Fibroblast of lung (primary cell): ENCODE data around the gene EFNB2. TPM values are rescaled to one million over a fixed set of nuclear protein-coding genes. Genes with fewer than 3 reads are reported as not detected.
A peak's percentile ranks its signal among the peaks of the same experiment; 100 is the strongest.

Source experiments
- DNase-seq, 2 donors: peaks; one replicate each; pipeline versions ENCODE4 v3.0.0 to v3.0.0-alpha.2; 2010; ENCODE audit warnings: low read depth in 2 of 2
- H2AFZ ChIP-seq: 2 replicates; pipeline ENCODE4 v1.5.1; 2012; ENCODE audit warnings: low read length, control low read depth, inconsistent platforms
- H3K27ac ChIP-seq: 2 replicates; pipeline ENCODE4 v1.5.1; 2011; ENCODE audit warnings: low read length, control low read depth; ENCODE audit not compliant: insufficient read depth
- H3K27me3 ChIP-seq: 2 replicates; pipeline ENCODE4 v1.5.1; 2011; ENCODE audit warnings: mild to moderate bottlenecking, low read length; ENCODE audit not compliant: control insufficient read depth, insufficient read depth
- H3K36me3 ChIP-seq: 2 replicates; pipeline ENCODE4 v1.5.1; 2011; ENCODE audit warnings: low read length; ENCODE audit not compliant: control insufficient read depth, insufficient read depth
- H3K4me1 ChIP-seq: 2 replicates; pipeline ENCODE4 v1.5.1; 2011; ENCODE audit warnings: low read length; ENCODE audit not compliant: control insufficient read depth, insufficient read depth; ENCODE audit errors: extremely low read depth
- H3K4me2 ChIP-seq: 2 replicates; pipeline ENCODE4 v1.5.1; 2011; ENCODE audit warnings: low read length, control low read depth; ENCODE audit not compliant: insufficient read depth; ENCODE audit errors: extremely low read depth
- H3K4me3 ChIP-seq, 4 experiments: fragments of 200-600 bp in 1 of 4; sonication (generic) in 1 of 4; replicated peaks in 1 of 4; 2 replicates each; pipeline ENCODE4 v1.5.1; 2011 to 2016; ENCODE audit warnings: low read length in 4 of 4, low read depth in 3 of 4, mild to moderate bottlenecking in 3 of 4, control low read depth in 2 of 4, inconsistent platforms in 1 of 4, mixed read lengths in 1 of 4; ENCODE audit not compliant: insufficient read depth in 1 of 4; ENCODE audit errors: control extremely low read depth in 1 of 4
- H3K79me2 ChIP-seq: 2 replicates; pipeline ENCODE4 v1.5.1; 2012; ENCODE audit warnings: mild to moderate bottlenecking, low read length, inconsistent platforms; ENCODE audit not compliant: control insufficient read depth, insufficient read depth
- H3K9ac ChIP-seq: 2 replicates; pipeline ENCODE4 v1.5.1; 2011; ENCODE audit warnings: mild to moderate bottlenecking, low read length, control low read depth; ENCODE audit not compliant: insufficient read depth
- H3K9me3 ChIP-seq: 2 replicates; pipeline ENCODE4 v1.5.1; 2012; ENCODE audit warnings: low read depth, low read length; ENCODE audit not compliant: control insufficient read depth, insufficient read depth
- H4K20me1 ChIP-seq: 2 replicates; pipeline ENCODE4 v1.5.1; 2011; ENCODE audit warnings: low read length; ENCODE audit not compliant: control insufficient read depth, insufficient read depth; ENCODE audit errors: extremely low read depth
- EZH2 ChIP-seq: IDR thresholded peaks from 2 replicates; pipeline ENCODE4 v1.5.1; 2012; ENCODE audit warnings: low read length, control low read depth, mild to moderate bottlenecking; ENCODE audit errors: missing control alignments
- polyA plus RNA-seq, 2 donors: library from polyadenylated mRNA; depleted of rRNA in 1 of 2; stranded (reverse) in 1 of 2; unstranded in 1 of 2; fragments of >200 nt; gene quantifications; 2 replicates each; pipeline ENCODE4 v1.2.1, GENCODE V29; 2011 to 2012; ENCODE audit warnings: missing spikeins in 1 of 2
- total RNA-seq: library from RNA; depleted of rRNA; stranded (reverse); fragments of >200 nt; gene quantifications from 2 replicates; pipeline ENCODE4 v1.2.1, GENCODE V29; 2014
- TF ChIP-seq, protein P1 (sequence below), 2 donors: IDR thresholded peaks in 1 of 2; conservative IDR thresholded peaks in 1 of 2; 1 replicate in 1 of 2; 2 replicates in 1 of 2; pipeline ENCODE4 v1.5.1; 2011 to 2012; ENCODE audit warnings: low read length in 2 of 2, control low read depth in 1 of 2, inconsistent platforms in 1 of 2, low read depth in 1 of 2, mild to moderate bottlenecking in 1 of 2

Gene EFNB2
- total and polyA plus RNA-seq, 2 donors (not counting 1 experiment from before 2014, with no cell fraction given) = 13.5 to 20.0 TPM

DNA sequence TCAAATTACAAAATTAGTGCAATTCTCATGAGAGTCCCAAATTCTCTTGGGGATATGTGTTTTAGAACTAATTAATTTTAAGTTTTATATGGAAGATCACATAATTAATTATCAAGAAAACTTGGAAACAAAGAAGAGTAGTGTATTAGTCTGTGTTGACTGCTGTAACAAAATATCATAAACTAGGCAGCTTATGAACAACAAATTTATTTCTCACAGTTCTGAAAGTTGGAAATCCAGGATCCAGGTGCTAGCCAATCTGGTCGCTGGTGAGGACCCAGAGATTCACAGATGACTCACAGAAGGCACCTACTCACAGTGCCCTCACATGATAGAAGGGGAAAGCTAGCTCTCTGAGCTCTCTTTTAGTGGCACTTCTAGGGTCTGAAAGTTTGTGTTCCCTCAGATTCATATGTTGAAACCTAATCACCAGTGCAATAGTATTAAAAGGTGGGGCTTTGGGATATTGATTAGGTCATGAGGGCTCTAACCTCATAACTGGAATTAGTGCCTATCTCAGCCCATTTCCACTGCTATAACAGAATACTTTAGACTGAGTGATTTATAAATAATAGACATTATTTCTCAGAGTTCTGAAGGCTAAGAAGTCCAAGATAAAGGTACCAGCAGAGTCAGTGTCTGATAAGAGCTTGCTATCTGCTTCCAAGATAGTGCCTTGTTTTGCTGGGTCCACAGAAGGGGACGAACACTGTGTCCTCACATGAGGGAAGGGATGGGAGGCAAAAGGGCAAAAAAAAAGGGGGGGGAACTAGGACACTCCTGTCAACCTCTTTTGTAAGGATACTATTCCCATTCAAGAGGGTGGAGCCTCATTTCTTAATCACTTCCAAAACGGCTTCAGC is 34.0 kb upstream of the EFNB2 start:
- no peak overlapping the region for H3K4me2 ChIP-seq
- H2AFZ ChIP-seq = no peak overlapping the region
- no peak overlapping the region for H3K4me3 ChIP-seq
- H3K27ac ChIP-seq = no peak overlapping the region
- no peaks in the 10 kb centered on the region for H3K36me3 ChIP-seq
- no peak overlapping the region for H3K9ac ChIP-seq
- no peaks in the 10 kb centered on the region for H3K9me3 ChIP-seq
- H3K79me2 ChIP-seq = peaks cover 34% of the 10 kb centered on the region
- DNase-seq = no peak
- no peak for TF ChIP-seq EZH2
- TF ChIP-seq, protein P1, sequence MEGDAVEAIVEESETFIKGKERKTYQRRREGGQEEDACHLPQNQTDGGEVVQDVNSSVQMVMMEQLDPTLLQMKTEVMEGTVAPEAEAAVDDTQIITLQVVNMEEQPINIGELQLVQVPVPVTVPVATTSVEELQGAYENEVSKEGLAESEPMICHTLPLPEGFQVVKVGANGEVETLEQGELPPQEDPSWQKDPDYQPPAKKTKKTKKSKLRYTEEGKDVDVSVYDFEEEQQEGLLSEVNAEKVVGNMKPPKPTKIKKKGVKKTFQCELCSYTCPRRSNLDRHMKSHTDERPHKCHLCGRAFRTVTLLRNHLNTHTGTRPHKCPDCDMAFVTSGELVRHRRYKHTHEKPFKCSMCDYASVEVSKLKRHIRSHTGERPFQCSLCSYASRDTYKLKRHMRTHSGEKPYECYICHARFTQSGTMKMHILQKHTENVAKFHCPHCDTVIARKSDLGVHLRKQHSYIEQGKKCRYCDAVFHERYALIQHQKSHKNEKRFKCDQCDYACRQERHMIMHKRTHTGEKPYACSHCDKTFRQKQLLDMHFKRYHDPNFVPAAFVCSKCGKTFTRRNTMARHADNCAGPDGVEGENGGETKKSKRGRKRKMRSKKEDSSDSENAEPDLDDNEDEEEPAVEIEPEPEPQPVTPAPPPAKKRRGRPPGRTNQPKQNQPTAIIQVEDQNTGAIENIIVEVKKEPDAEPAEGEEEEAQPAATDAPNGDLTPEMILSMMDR (conservative IDR thresholded peaks at IDR 0.05 in 1 of 2, IDR thresholded peaks at IDR 0.05 in 1 of 2; ENCODE audit: low read depth in 1 of 2, low read length in 2 of 2) = no peak
- no peaks in the 10 kb centered on the region for H3K27me3 ChIP-seq
- H3K4me1 ChIP-seq = peaks cover 8% of the 10 kb centered on the region
- H4K20me1 ChIP-seq = peaks cover 3% of the 10 kb centered on the region

DNA sequence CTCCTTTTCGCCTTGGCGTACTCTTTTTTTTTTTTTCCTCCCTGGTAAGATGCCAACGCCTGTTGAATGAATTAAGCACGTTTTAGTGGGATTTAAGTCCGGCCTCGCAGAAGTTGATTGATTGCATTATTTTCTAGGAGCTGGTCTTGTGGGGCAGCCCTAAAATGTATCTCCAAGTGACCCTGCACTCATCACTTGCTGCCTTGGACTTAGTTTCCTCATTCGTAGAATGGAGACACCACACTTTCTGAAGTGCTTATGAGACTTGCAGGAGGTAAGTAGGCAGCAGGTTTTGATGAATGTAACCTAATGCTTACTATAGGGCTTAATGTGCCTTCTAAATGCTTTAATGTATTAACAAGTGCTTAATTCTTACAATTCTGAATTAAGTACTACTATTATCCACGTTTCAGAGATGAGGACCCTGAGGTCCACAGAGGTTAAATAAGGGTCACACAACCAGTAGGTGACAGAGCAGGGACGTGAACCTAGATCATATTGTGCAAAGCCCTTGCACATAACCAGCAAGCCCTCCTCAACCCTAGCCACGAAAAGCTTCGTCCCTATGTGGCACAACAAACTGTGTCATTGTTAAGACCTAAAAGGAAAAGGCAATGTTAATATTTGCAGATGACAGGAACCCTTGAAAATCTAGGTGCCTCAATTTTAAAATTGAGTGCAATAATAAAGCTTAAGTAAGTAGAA is 33.0 kb upstream of the EFNB2 start:
- peak overlapping the region; percentile 92 for H3K27ac ChIP-seq
- H3K27me3 ChIP-seq = no peaks in the 10 kb centered on the region
- H3K4me3 ChIP-seq = peak overlapping the region; percentile 41 to 86 (median 72)
- DNase-seq = no peak
- H3K9ac ChIP-seq = no peak overlapping the region
- peaks cover 44% of the 10 kb centered on the region for H3K79me2 ChIP-seq
- H3K9me3 ChIP-seq = no peaks in the 10 kb centered on the region
- peaks cover 3% of the 10 kb centered on the region for H4K20me1 ChIP-seq
- peaks cover 4% of the 10 kb centered on the region for H3K4me1 ChIP-seq
- TF ChIP-seq EZH2 = no peak
- TF ChIP-seq, protein P1 (conservative IDR thresholded peaks at IDR 0.05 in 1 of 2, IDR thresholded peaks at IDR 0.05 in 1 of 2; ENCODE audit: low read depth in 1 of 2, low read length in 2 of 2) = no peak
- H3K36me3 ChIP-seq = no peaks in the 10 kb centered on the region
- H2AFZ ChIP-seq = peak overlapping the region; percentile 70
- peak overlapping the region; percentile 74 for H3K4me2 ChIP-seq

DNA sequence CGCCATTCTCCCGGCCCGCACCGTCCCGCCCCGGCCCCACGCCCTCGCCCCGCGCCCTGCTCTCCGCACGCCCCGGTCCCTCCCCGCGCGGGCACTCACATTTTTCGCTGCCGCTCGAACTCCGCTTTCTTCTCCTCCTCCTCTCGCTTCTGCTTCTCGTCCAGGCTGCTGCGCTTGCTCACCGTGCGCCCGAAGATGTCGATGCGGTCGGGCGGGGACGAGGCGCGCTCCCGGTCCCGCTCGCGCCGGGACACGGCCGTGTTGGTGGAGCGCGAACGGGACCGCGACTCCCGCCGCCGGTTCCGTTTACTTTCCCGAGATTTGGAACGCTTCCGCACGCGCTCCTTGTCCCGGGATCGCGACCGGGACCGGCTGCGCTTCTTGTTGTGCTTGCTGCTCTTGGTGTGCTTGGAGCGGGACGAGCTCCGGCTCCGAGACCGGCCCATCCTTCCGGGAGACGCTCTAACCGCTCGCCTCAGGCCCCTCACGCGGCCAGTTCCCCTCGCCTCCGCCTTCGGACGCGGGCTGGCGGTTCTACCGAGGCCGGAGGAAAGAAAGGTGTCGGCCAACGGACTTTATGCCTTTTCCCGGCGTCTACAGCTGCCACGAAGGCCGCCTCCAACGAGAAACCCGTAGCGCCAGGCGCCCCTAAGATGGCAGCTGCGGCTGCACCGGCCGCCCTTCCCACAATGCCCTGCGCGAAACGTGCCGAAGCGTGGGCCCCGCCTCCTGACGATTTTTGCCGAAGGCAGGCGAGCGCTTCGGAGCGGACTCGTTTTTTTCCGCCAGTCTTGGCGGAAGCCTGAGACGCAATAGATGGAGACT is 32.2 kb upstream of the EFNB2 start, which contains the start of gene ARGLU1:
Gene ARGLU1, minus strand, starts transcription at position 664 of the 825 bp plus-strand sequence. Its CDS starts 218 bp downstream, at position 446.
- Histone ChIP-seq H3K9me3 (no peaks in the 10 kb centered on the region), H3K36me3 (no peaks in the 10 kb centered on the region)

More for the DNA sequence above, 32.2 kb upstream of the EFNB2 start, which contains the start of gene ARGLU1:
- TF ChIP-seq, protein P1 (conservative IDR thresholded peaks at IDR 0.05 in 1 of 2, IDR thresholded peaks at IDR 0.05 in 1 of 2; ENCODE audit: low read depth in 1 of 2, low read length in 2 of 2) = no peak
- no peak for TF ChIP-seq EZH2
- Histone ChIP-seq H4K20me1 (peaks cover 7% of the 10 kb centered on the region), H3K9ac (peak within 1 kb of the TSS; percentile 96), H3K79me2 (peaks cover 51% of the 10 kb centered on the region), H2AFZ (peak within 1 kb of the TSS; percentile 70), H3K27ac (peak within 1 kb of the TSS; percentile 92), H3K27me3 (no peaks in the 10 kb centered on the region), H3K4me1 (peaks cover 4% of the 10 kb centered on the region), H3K4me3 (peak within 1 kb of the TSS; percentile 65 to 97 (median 80)), H3K4me2 (peak within 1 kb of the TSS; percentile 74)
- DNase-seq = peak; percentile 86 to 92
